Keratinocyte (primary cell): ENCODE results near the gene PSRC1. TPM values are rescaled to one million over a fixed set of nuclear protein-coding genes. Genes with fewer than 3 reads are reported as not detected.

Experiments
- DNase-seq: peaks from one replicate; pipeline ENCODE4 v3.0.0-alpha.2; 2011; ENCODE audit warnings: low read depth, missing footprints, low spot score
- FAIRE-seq: peaks from 2 replicates; lab custom pipeline; 2011; peaks lifted over from hg19 to GRCh38; lab: Jason Lieb, UNC
- H2AFZ ChIP-seq: 2 replicates; pipeline ENCODE4 v1.6.0; 2012; ENCODE audit warnings: low read length, control low read depth, inconsistent platforms; ENCODE audit not compliant: control insufficient read depth
- H3K27ac ChIP-seq: 2 replicates; pipeline ENCODE4 v1.5.1; 2011; ENCODE audit warnings: low read length; ENCODE audit not compliant: control insufficient read depth, insufficient read depth
- H3K27me3 ChIP-seq: 3 replicates; pipeline ENCODE4 v1.6.0; 2011; ENCODE audit warnings: low read length; ENCODE audit not compliant: control insufficient read depth, insufficient read depth; ENCODE audit errors: extremely low read depth
- H3K36me3 ChIP-seq, 2 experiments: 2 replicates in 1 of 2; 3 replicates in 1 of 2; pipeline ENCODE4 v1.5.1; 2011; ENCODE audit warnings: low read length in 2 of 2, mild to moderate bottlenecking in 1 of 2; ENCODE audit not compliant: control insufficient read depth in 2 of 2, insufficient read depth in 2 of 2; ENCODE audit errors: extremely low read depth in 1 of 2
- H3K4me1 ChIP-seq: 3 replicates; pipeline ENCODE4 v1.5.1; 2011; ENCODE audit warnings: low read length; ENCODE audit not compliant: control insufficient read depth, insufficient read depth; ENCODE audit errors: extremely low read depth
- H3K4me2 ChIP-seq: 3 replicates; pipeline ENCODE4 v1.6.0; 2011; ENCODE audit warnings: low read depth, low read length; ENCODE audit not compliant: control insufficient read depth, insufficient read depth; ENCODE audit errors: extremely low read depth
- H3K4me3 ChIP-seq, 3 experiments: fragments of 200-600 bp in 1 of 3; sonication (generic) in 1 of 3; 2 replicates in 2 of 3; 3 replicates in 1 of 3; pipeline ENCODE4 v1.5.1; 2011 to 2016; ENCODE audit warnings: low read length in 3 of 3, mild to moderate bottlenecking in 3 of 3, control low read depth in 2 of 3, inconsistent platforms in 1 of 3, low read depth in 1 of 3, mixed read lengths in 1 of 3, mixed run types in 1 of 3, moderate library complexity in 1 of 3; ENCODE audit not compliant: control insufficient read depth in 2 of 3, insufficient read depth in 2 of 3; ENCODE audit errors: extremely low read depth in 1 of 3
- H3K79me2 ChIP-seq: 2 replicates; pipeline ENCODE4 v1.6.0; 2012; ENCODE audit warnings: low read length; ENCODE audit not compliant: control insufficient read depth, insufficient read depth
- H3K9ac ChIP-seq: 3 replicates; pipeline ENCODE4 v1.6.0; 2011; ENCODE audit warnings: low read length; ENCODE audit not compliant: control insufficient read depth, insufficient read depth; ENCODE audit errors: extremely low read depth
- H3K9me1 ChIP-seq: 3 replicates; pipeline ENCODE4 v1.6.0; 2011; ENCODE audit warnings: low read length; ENCODE audit not compliant: control insufficient read depth, insufficient read depth; ENCODE audit errors: extremely low read depth
- H3K9me3 ChIP-seq: 2 replicates; pipeline ENCODE4 v1.5.1; 2012; ENCODE audit warnings: low read depth, low read length; ENCODE audit not compliant: control insufficient read depth
- H4K20me1 ChIP-seq: 3 replicates; pipeline ENCODE4 v1.6.0; 2011; ENCODE audit warnings: low read length; ENCODE audit not compliant: control insufficient read depth, insufficient read depth; ENCODE audit errors: extremely low read depth
- EZH2 ChIP-seq: IDR thresholded peaks from one replicate; pipeline ENCODE4 v1.6.1; 2012; ENCODE audit warnings: inconsistent platforms, mild to moderate bottlenecking, low read length, moderate library complexity
- dilution Hi-C: fragments of 300-500 bp; cut with MboI; formaldehyde crosslinking; loops from one replicate; pipeline ENCODE4 v1.7.0; 2020; ENCODE audit warnings: low sequenced_read_pairs; ENCODE audit not compliant: extremely low pct_ligation_motif_present
- polyA plus RNA-seq, 5 experiments: library from polyadenylated mRNA; depleted of rRNA in 3 of 5; stranded (reverse) in 3 of 5; stranded (forward) in 1 of 5; unstranded in 1 of 5; fragments of >200 nt; gene quantifications; 1 replicate in 1 of 5; 2 replicates in 3 of 5; 3 replicates in 1 of 5; pipeline versions ENCODE4 v1.2.1 to v1.2.3, GENCODE V29; 2011 to 2012; ENCODE audit warnings: missing spikeins in 2 of 5, low read depth in 1 of 5, low replicate concordance in 1 of 5
- TF ChIP-seq, protein P1 (sequence below), 3 experiments: IDR thresholded peaks in 1 of 3; conservative IDR thresholded peaks in 1 of 3; optimal IDR thresholded peaks in 1 of 3; 2 replicates in 2 of 3; 3 replicates in 1 of 3; pipeline versions ENCODE3 to v1.5.1; 2011; ENCODE audit warnings: low read length in 3 of 3, mild to moderate bottlenecking in 3 of 3, moderate library complexity in 2 of 3, control low read depth in 1 of 3, inconsistent platforms in 1 of 3; ENCODE audit not compliant: insufficient read depth in 2 of 3; ENCODE audit errors: extremely low read depth in 1 of 3

PSRC1 gene
- polyA plus RNA-seq, 1 donor (not counting 4 experiments of a cell fraction or from before 2014, with no cell fraction given): 10.2 TPM

GRCh38 chr1:109261578-109261977 is 21.4 kb downstream of the PSRC1 start:
- Histone ChIP-seq H3K4me3 (no peak overlapping the region), H4K20me1 (no peaks in the 10 kb centered on the region), H3K27me3 (no peaks in the 10 kb centered on the region), H3K4me2 (no peak overlapping the region), H2AFZ (no peak overlapping the region), H3K4me1 (peaks cover 33% of the 10 kb centered on the region), H3K9me1 (no peaks in the 10 kb centered on the region), H3K9ac (no peak overlapping the region), H3K79me2 (no peaks in the 10 kb centered on the region), H3K36me3 (peaks cover 16 to 22% of the 10 kb centered on the region in 2 experiments), H3K27ac (no peak overlapping the region), H3K9me3 (no peaks in the 10 kb centered on the region)
- TF ChIP-seq, protein P1, sequence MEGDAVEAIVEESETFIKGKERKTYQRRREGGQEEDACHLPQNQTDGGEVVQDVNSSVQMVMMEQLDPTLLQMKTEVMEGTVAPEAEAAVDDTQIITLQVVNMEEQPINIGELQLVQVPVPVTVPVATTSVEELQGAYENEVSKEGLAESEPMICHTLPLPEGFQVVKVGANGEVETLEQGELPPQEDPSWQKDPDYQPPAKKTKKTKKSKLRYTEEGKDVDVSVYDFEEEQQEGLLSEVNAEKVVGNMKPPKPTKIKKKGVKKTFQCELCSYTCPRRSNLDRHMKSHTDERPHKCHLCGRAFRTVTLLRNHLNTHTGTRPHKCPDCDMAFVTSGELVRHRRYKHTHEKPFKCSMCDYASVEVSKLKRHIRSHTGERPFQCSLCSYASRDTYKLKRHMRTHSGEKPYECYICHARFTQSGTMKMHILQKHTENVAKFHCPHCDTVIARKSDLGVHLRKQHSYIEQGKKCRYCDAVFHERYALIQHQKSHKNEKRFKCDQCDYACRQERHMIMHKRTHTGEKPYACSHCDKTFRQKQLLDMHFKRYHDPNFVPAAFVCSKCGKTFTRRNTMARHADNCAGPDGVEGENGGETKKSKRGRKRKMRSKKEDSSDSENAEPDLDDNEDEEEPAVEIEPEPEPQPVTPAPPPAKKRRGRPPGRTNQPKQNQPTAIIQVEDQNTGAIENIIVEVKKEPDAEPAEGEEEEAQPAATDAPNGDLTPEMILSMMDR (optimal IDR thresholded peaks at IDR 0.05 in 1 of 3, IDR thresholded peaks at IDR 0.05 in 1 of 3, conservative IDR thresholded peaks at IDR 0.05 in 1 of 3; ENCODE audit: extremely low read depth in 1 of 3, insufficient read depth in 2 of 3, low read length in 3 of 3): no peak
- FAIRE-seq (no peak), DNase-seq (no peak)
- dilution Hi-C loops: no loop called here

GRCh38 chr1:109261006-109261405 is 21.9 kb downstream of the PSRC1 start:
- no peaks in the 10 kb centered on the region for H3K27me3 ChIP-seq
- H3K9me3 ChIP-seq: no peaks in the 10 kb centered on the region
- H3K4me1 ChIP-seq: peaks cover 35% of the 10 kb centered on the region
- no peak overlapping the region for H3K4me3 ChIP-seq
- TF ChIP-seq, protein P1 (optimal IDR thresholded peaks at IDR 0.05 in 1 of 3, IDR thresholded peaks at IDR 0.05 in 1 of 3, conservative IDR thresholded peaks at IDR 0.05 in 1 of 3; ENCODE audit: extremely low read depth in 1 of 3, insufficient read depth in 2 of 3, low read length in 3 of 3): no peak
- TF ChIP-seq EZH2: no peak
- DNase-seq (no peak), FAIRE-seq (no peak)
- H3K4me2 ChIP-seq: no peak overlapping the region
- peaks cover 3% of the 10 kb centered on the region for H3K79me2 ChIP-seq
- no peak overlapping the region for H3K27ac ChIP-seq
- peaks cover under 1% of the 10 kb centered on the region for H3K9me1 ChIP-seq
- dilution Hi-C loops: no loop called here
- H3K36me3 ChIP-seq: peaks cover 15 to 22% of the 10 kb centered on the region in 2 experiments
- H3K9ac ChIP-seq: no peak overlapping the region
- H2AFZ ChIP-seq: no peak overlapping the region
- H4K20me1 ChIP-seq: no peaks in the 10 kb centered on the region
